HCT116 (cell line): ENCODE results near the gene TMEM238L.

Experiments used
- CTCF ChIP-seq, 3 experiments: fragments of 200-600 bp in 1 of 3; sonication (generic) in 1 of 3; IDR thresholded peaks in 2 of 3; conservative IDR thresholded peaks in 1 of 3; 2 replicates each; pipeline ENCODE4 v1.5.1; 2012 to 2017; ENCODE audit warnings: low read depth in 2 of 3, low read length in 2 of 3, antibody characterized with exemption in 1 of 3, borderline replicate concordance in 1 of 3, control low read depth in 1 of 3, mild to moderate bottlenecking in 1 of 3, mixed read lengths in 1 of 3, mixed run types in 1 of 3, moderate library complexity in 1 of 3; ENCODE audit not compliant: insufficient read depth in 1 of 3
- POLR2A ChIP-seq: IDR thresholded peaks from 2 replicates; pipeline ENCODE4 v1.7.0; 2011; ENCODE audit warnings: borderline replicate concordance; ENCODE audit not compliant: insufficient read depth, insufficient read length; ENCODE audit errors: extremely low read depth
- ZBTB33 ChIP-seq: IDR thresholded peaks from 2 replicates; pipeline ENCODE4 v1.6.1; 2011; ENCODE audit warnings: mild to moderate bottlenecking, low read length, moderate library complexity; ENCODE audit not compliant: insufficient replicate concordance; ENCODE audit errors: extremely low read depth

- TF ChIP-seq CTCF (IDR thresholded peaks at IDR 0.05 in 2 of 3, conservative IDR thresholded peaks at IDR 0.05 in 1 of 3; ENCODE audit: borderline replicate concordance in 1 of 3, insufficient read depth in 1 of 3, low read depth in 2 of 3, low read length in 2 of 3) (no peak), ZBTB33 (no peak), POLR2A (no peak)
Measured at GRCh38 chr17:10814075-10814474, 10.2 kb upstream of the TMEM238L start.
